ENCODE measurements around the gene TRPC3. TPM values are rescaled to one million over a fixed set of nuclear protein-coding genes. Genes with fewer than 3 reads are reported as not detected.

TRPC3 gene
- total and polyA plus RNA-seq, 12 donors: 0.07 to 2.1 (median 0.13) TPM; not detected in 1

- no peak for TF ChIP-seq POLR2A (IDR thresholded peaks at IDR 0.05)
- TF ChIP-seq, protein P1, sequence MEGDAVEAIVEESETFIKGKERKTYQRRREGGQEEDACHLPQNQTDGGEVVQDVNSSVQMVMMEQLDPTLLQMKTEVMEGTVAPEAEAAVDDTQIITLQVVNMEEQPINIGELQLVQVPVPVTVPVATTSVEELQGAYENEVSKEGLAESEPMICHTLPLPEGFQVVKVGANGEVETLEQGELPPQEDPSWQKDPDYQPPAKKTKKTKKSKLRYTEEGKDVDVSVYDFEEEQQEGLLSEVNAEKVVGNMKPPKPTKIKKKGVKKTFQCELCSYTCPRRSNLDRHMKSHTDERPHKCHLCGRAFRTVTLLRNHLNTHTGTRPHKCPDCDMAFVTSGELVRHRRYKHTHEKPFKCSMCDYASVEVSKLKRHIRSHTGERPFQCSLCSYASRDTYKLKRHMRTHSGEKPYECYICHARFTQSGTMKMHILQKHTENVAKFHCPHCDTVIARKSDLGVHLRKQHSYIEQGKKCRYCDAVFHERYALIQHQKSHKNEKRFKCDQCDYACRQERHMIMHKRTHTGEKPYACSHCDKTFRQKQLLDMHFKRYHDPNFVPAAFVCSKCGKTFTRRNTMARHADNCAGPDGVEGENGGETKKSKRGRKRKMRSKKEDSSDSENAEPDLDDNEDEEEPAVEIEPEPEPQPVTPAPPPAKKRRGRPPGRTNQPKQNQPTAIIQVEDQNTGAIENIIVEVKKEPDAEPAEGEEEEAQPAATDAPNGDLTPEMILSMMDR (IDR thresholded peaks at IDR 0.05): no peak
- intact Hi-C loops (cut with DNase I): no loop called here
- DNase-seq: no peak
- H3K4me3 ChIP-seq: no peak overlapping the region
- H3K27ac ChIP-seq: no peak overlapping the region
- no peaks in the 10 kb centered on the region for H3K36me3 ChIP-seq (replicated peaks in 1 of 2)
- 50 to 59% (median 53%) methylated on average over 4 of the region's 4 CpGs for WGBS, 4 donors
- H3K4me1 ChIP-seq (replicated peaks in 1 of 2): no peaks in the 10 kb centered on the region
- H3K9me3 ChIP-seq (replicated peaks in 1 of 3): no peaks in the 10 kb centered on the region
- H3K27me3 ChIP-seq: no peaks in the 10 kb centered on the region
These were observed 74.7 kb downstream of the TRPC3 start for GRCh38 chr4:121877041-121877773.

DNA sequence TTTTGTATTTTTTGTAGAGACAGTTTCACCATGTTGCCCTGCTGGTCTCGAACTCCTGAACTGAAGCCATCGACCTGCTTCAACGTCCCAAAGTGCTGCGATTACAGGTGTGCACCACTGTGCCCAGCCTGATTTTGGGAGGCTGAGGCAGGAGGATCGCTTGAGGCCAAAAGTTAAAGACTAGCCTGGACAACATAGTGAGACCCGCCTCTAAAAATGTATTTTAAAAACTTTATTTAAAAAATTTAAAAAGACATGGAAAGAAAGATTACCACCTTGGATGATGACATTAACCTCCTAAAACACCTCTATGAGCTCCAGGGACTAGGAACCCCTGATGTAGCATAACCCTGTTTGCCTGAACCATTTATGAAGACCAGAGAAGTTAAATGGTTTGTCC is 75.8 kb downstream of the TRPC3 start:
- H3K36me3 ChIP-seq (replicated peaks in 1 of 2): no peaks in the 10 kb centered on the region
- WGBS, 4 donors: 87 to 96% (median 90%) methylated on average over 6 of the region's 6 CpGs
- intact Hi-C loops (cut with DNase I): no loop called here
- no peaks in the 10 kb centered on the region for H3K4me1 ChIP-seq (replicated peaks in 1 of 2)
- no peaks in the 10 kb centered on the region for H3K27me3 ChIP-seq
- TF ChIP-seq, protein P1 (IDR thresholded peaks at IDR 0.05): no peak
- TF ChIP-seq POLR2A (IDR thresholded peaks at IDR 0.05): no peak
- H3K4me3 ChIP-seq: no peak overlapping the region
- DNase-seq: no peak
- no peaks in the 10 kb centered on the region for H3K9me3 ChIP-seq (replicated peaks in 1 of 3)
- no peak overlapping the region for H3K27ac ChIP-seq

GRCh38 chr4:121875652-121876051 is 76.2 kb downstream of the TRPC3 start:
- Histone ChIP-seq H3K4me3 (no peak overlapping the region), H3K36me3 (replicated peaks in 1 of 2) (no peaks in the 10 kb centered on the region), H3K4me1 (replicated peaks in 1 of 2) (no peaks in the 10 kb centered on the region), H3K27me3 (no peaks in the 10 kb centered on the region), H3K9me3 (replicated peaks in 1 of 3) (no peaks in the 10 kb centered on the region), H3K27ac (no peak overlapping the region)
- no peak for TF ChIP-seq POLR2A (IDR thresholded peaks at IDR 0.05)
- intact Hi-C loops (cut with DNase I): no loop called here
- DNase-seq: no peak
- WGBS, 4 donors: 64 to 91% (median 78%) methylated on average over 2 of the region's 2 CpGs

DNA sequence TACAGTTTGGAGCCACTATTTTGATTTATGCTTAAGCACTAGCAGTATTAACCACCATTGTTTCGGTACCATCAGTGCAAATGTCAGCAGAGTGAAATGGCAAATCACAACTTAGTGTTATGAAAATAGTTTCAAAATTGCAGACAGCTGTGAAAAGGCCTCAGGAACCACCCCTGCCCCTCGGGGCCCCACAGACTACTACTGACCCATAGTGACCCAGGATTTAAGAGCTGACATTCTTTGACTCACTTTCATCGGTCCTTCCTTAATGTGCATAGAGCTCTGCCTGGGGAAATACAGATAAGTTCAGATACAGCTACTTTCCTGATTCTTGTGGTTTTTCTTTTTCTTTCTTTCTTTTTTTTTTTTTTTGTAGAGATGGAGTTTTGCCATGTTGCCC is 78.3 kb downstream of the TRPC3 start:
- 36 to 45% (median 40%) methylated on average over 3 of the region's 3 CpGs for WGBS, 4 donors
- intact Hi-C loops (cut with DNase I): no loop called here
- TF ChIP-seq, protein P1 (IDR thresholded peaks at IDR 0.05): no peak
- H3K36me3 ChIP-seq (replicated peaks in 1 of 2): no peaks in the 10 kb centered on the region
- no peaks in the 10 kb centered on the region for H3K4me1 ChIP-seq (replicated peaks in 1 of 2)
- DNase-seq: no peak
- no peak overlapping the region for H3K27ac ChIP-seq
- H3K4me3 ChIP-seq: no peak overlapping the region
- H3K27me3 ChIP-seq: no peaks in the 10 kb centered on the region
- H3K9me3 ChIP-seq (replicated peaks in 1 of 3): no peaks in the 10 kb centered on the region
